ENCODE results near the gene MSN.

The MSN gene

DNA sequence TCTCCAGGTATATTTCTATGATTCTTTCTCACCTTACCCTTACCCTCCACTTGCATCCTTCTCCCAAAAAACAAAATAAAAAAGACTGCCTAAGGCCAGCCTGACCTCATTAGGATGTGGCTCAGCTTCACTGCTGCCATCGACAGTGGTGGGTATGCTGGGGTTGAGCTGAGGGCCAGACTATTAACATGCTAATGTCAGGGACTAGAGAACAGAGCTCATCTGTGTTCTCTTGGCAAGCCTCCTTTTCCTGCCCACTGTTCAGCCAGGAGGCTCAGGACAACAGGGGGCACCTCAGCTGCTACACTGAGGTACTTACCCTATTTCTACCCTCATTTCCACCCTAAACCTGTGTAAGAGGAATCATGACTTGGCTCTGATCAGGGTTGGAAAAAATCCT, 59.3 kb downstream of the MSN start:
- Histone ChIP-seq H4K20me1 (ENCODE audit: insufficient read depth, low read length) (no peaks in the 10 kb centered on the region), H3K9me3 (replicated peaks; ENCODE audit: insufficient read depth, low read length) (no peaks in the 10 kb centered on the region), H3K36me3 (replicated peaks; ENCODE audit: insufficient read depth, low read length) (no peaks in the 10 kb centered on the region; the same call in 1 of the 2 replicates), H3K4me2 (ENCODE audit: low read depth, low read length) (no peak overlapping the region), H3K9me2 (replicated peaks; ENCODE audit: insufficient read depth, low read length) (no peaks in the 10 kb centered on the region), H3K27me3 (replicated peaks; ENCODE audit: insufficient read depth, low read length) (no peaks in the 10 kb centered on the region), H3K9ac (ENCODE audit: low read length) (no peak overlapping the region), H3F3A (ENCODE audit: insufficient read depth, low read length) (peaks cover 14% of the 10 kb centered on the region), H3K27ac (ENCODE audit: low read length) (no peak overlapping the region), H3K79me2 (ENCODE audit: low read length) (peaks cover 59% of the 10 kb centered on the region), H2AFZ (ENCODE audit: low read length) (no peak overlapping the region), H3K4me1 (ENCODE audit: low read length) (peaks cover 26% of the 10 kb centered on the region), H3K4me3 (ENCODE audit: low read length) (no peak overlapping the region)
- TF ChIP-seq EZH2phosphoT487 (IDR thresholded peaks at IDR 0.05; ENCODE audit: low read length) (no peak), EZH2 (optimal IDR thresholded peaks at IDR 0.05; ENCODE audit: low read depth, low read length) (no peak)
- TF ChIP-seq, protein P1, sequence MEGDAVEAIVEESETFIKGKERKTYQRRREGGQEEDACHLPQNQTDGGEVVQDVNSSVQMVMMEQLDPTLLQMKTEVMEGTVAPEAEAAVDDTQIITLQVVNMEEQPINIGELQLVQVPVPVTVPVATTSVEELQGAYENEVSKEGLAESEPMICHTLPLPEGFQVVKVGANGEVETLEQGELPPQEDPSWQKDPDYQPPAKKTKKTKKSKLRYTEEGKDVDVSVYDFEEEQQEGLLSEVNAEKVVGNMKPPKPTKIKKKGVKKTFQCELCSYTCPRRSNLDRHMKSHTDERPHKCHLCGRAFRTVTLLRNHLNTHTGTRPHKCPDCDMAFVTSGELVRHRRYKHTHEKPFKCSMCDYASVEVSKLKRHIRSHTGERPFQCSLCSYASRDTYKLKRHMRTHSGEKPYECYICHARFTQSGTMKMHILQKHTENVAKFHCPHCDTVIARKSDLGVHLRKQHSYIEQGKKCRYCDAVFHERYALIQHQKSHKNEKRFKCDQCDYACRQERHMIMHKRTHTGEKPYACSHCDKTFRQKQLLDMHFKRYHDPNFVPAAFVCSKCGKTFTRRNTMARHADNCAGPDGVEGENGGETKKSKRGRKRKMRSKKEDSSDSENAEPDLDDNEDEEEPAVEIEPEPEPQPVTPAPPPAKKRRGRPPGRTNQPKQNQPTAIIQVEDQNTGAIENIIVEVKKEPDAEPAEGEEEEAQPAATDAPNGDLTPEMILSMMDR (IDR thresholded peaks at IDR 0.05; ENCODE audit: low read length): no peak
- no peak for DNase-seq

- Histone ChIP-seq H3K4me2 (ENCODE audit: low read depth, low read length) (no peak overlapping the region), H3K27me3 (replicated peaks; ENCODE audit: insufficient read depth, low read length) (no peaks in the 10 kb centered on the region), H3K9ac (ENCODE audit: low read length) (no peak overlapping the region), H3K9me2 (replicated peaks; ENCODE audit: insufficient read depth, low read length) (no peaks in the 10 kb centered on the region), H3F3A (ENCODE audit: insufficient read depth, low read length) (no peaks in the 10 kb centered on the region), H3K9me3 (replicated peaks; ENCODE audit: insufficient read depth, low read length) (no peaks in the 10 kb centered on the region), H3K27ac (ENCODE audit: low read length) (no peak overlapping the region), H4K20me1 (ENCODE audit: insufficient read depth, low read length) (no peaks in the 10 kb centered on the region), H3K79me2 (ENCODE audit: low read length) (peaks cover 21% of the 10 kb centered on the region), H3K4me3 (ENCODE audit: low read length) (no peak overlapping the region), H3K4me1 (ENCODE audit: low read length) (no peaks in the 10 kb centered on the region), H3K36me3 (replicated peaks; ENCODE audit: insufficient read depth, low read length) (no peaks in the 10 kb centered on the region; the same call in 1 of the 2 replicates), H2AFZ (ENCODE audit: low read length) (no peak overlapping the region)
- no peak for TF ChIP-seq EZH2phosphoT487 (IDR thresholded peaks at IDR 0.05; ENCODE audit: low read length)
- DNase-seq: no peak
Measured at GRCh38 chrX:65731684-65732289, 64.3 kb downstream of the MSN start.

GRCh38 chrX:65740909-65741308, 73.5 kb downstream of the MSN start:
- Histone ChIP-seq H3K27me3 (replicated peaks; ENCODE audit: insufficient read depth, low read length) (no peaks in the 10 kb centered on the region), H3K36me3 (replicated peaks; ENCODE audit: insufficient read depth, low read length) (no peaks in the 10 kb centered on the region; the same call in 1 of the 2 replicates), H3K9me2 (replicated peaks; ENCODE audit: insufficient read depth, low read length) (no peaks in the 10 kb centered on the region), H4K20me1 (ENCODE audit: insufficient read depth, low read length) (no peaks in the 10 kb centered on the region), H3F3A (ENCODE audit: insufficient read depth, low read length) (no peaks in the 10 kb centered on the region; the same call in 1 of the 2 replicates), H3K9ac (ENCODE audit: low read length) (no peak overlapping the region), H2AFZ (ENCODE audit: low read length) (no peak overlapping the region), H3K79me2 (ENCODE audit: low read length) (no peaks in the 10 kb centered on the region), H3K27ac (ENCODE audit: low read length) (peak overlapping the region; percentile 22; the same call in 1 of the 2 replicates), H3K4me1 (ENCODE audit: low read length) (peaks cover 22% of the 10 kb centered on the region), H3K4me2 (ENCODE audit: low read depth, low read length) (peak overlapping the region; percentile 26; the same call in 1 of the 2 replicates), H3K9me3 (replicated peaks; ENCODE audit: insufficient read depth, low read length) (no peaks in the 10 kb centered on the region), H3K4me3 (ENCODE audit: low read length) (no peak overlapping the region)
- no peak for TF ChIP-seq EZH2phosphoT487 (IDR thresholded peaks at IDR 0.05; ENCODE audit: low read length)
- TF ChIP-seq EZH2 (optimal IDR thresholded peaks at IDR 0.05; ENCODE audit: low read depth, low read length): no peak
- TF ChIP-seq, protein P1 (IDR thresholded peaks at IDR 0.05; ENCODE audit: low read length): no peak
- no peak for DNase-seq

GRCh38 chrX:65741823-65742222, 74.4 kb downstream of the MSN start:
- TF ChIP-seq, protein P1 (IDR thresholded peaks at IDR 0.05; ENCODE audit: low read length): no peak
- TF ChIP-seq EZH2 (optimal IDR thresholded peaks at IDR 0.05; ENCODE audit: low read depth, low read length) (no peak), EZH2phosphoT487 (IDR thresholded peaks at IDR 0.05; ENCODE audit: low read length) (no peak)
- H3K9me3 ChIP-seq (replicated peaks; ENCODE audit: insufficient read depth, low read length): no peaks in the 10 kb centered on the region
- H3K9ac ChIP-seq (ENCODE audit: low read length): no peak overlapping the region

More at GRCh38 chrX:65741823-65742222, 74.4 kb downstream of the MSN start:
- Histone ChIP-seq H3K27me3 (replicated peaks; ENCODE audit: insufficient read depth, low read length) (no peaks in the 10 kb centered on the region), H3K4me2 (ENCODE audit: low read depth, low read length) (peak overlapping the region; percentile 26; the same call in 1 of the 2 replicates), H3K27ac (ENCODE audit: low read length) (peak overlapping the region; percentile 22; the same call in 1 of the 2 replicates), H3K4me1 (ENCODE audit: low read length) (peaks cover 22% of the 10 kb centered on the region), H4K20me1 (ENCODE audit: insufficient read depth, low read length) (no peaks in the 10 kb centered on the region), H3K79me2 (ENCODE audit: low read length) (no peaks in the 10 kb centered on the region), H3K9me2 (replicated peaks; ENCODE audit: insufficient read depth, low read length) (no peaks in the 10 kb centered on the region), H3K36me3 (replicated peaks; ENCODE audit: insufficient read depth, low read length) (no peaks in the 10 kb centered on the region; the same call in 1 of the 2 replicates), H3F3A (ENCODE audit: insufficient read depth, low read length) (no peaks in the 10 kb centered on the region; the same call in 1 of the 2 replicates), H2AFZ (ENCODE audit: low read length) (no peak overlapping the region), H3K4me3 (ENCODE audit: low read length) (no peak overlapping the region)
- no peak for DNase-seq

Measured in MM.1S (cell line).